Lower leg skin (tissue), 3 donors: ENCODE results near the gene PRRT3.

Source experiments
- CTCF ChIP-seq, 3 donors: fragments of 450-650 bp; IDR thresholded peaks; one replicate each; pipeline ENCODE4 v1.5.1; 2016; ENCODE audit warnings: antibody characterized with exemption in 3 of 3, mild to moderate bottlenecking in 3 of 3, moderate library complexity in 2 of 3
- POLR2A ChIP-seq, 2 donors: fragments of 450-650 bp; IDR thresholded peaks; one replicate each; pipeline ENCODE4 v1.6.1; 2016 to 2017; ENCODE audit warnings: antibody characterized with exemption in 2 of 2, mild to moderate bottlenecking in 1 of 2, moderate library complexity in 1 of 2

GRCh38 chr3:9965200-9965875 lies 13.1 kb upstream of the PRRT3 start:
- no peak for TF ChIP-seq CTCF (IDR thresholded peaks at IDR 0.05)
- no peak for TF ChIP-seq POLR2A (IDR thresholded peaks at IDR 0.05)
